HepG2 (cell line): Measurements from ENCODE around the gene RNF113A. TPM values are rescaled to one million over a fixed set of nuclear protein-coding genes. Genes with fewer than 3 reads are reported as not detected.

ENCODE experiments used
- ARNT2 ChIP-seq: sonication (generic); formaldehyde crosslinking; IDR thresholded peaks from 2 replicates; pipeline ENCODE4 v1.8.0; 2022; ENCODE audit warnings: mild to moderate bottlenecking, low read depth, missing genetic modification reagents, moderate library complexity
- ATAD3A ChIP-seq: sonication (generic); formaldehyde crosslinking; IDR thresholded peaks from 2 replicates; pipeline ENCODE4 v1.4.0; 2020; ENCODE audit warnings: missing genetic modification reagents
- DMAP1 ChIP-seq: IDR thresholded peaks from 2 replicates; pipeline ENCODE4 v1.6.1; 2016
- GABPB1 ChIP-seq: IDR thresholded peaks from 2 replicates; pipeline ENCODE4 v1.6.1; 2016; ENCODE audit warnings: mild to moderate bottlenecking, missing genetic modification reagents, moderate library complexity, missing compliant biosample characterization
- HIVEP1 ChIP-seq: sonication (generic); formaldehyde crosslinking; IDR thresholded peaks from 2 replicates; pipeline ENCODE4 v1.4.0; 2020; ENCODE audit warnings: mild to moderate bottlenecking, missing genetic modification reagents
- HNRNPLL ChIP-seq: fragments of 200-400 bp; formaldehyde crosslinking; IDR thresholded peaks from 2 replicates; pipeline ENCODE4 v1.6.1; 2017; ENCODE audit warnings: mild to moderate bottlenecking, low read depth, low read length; ENCODE audit not compliant: poor library complexity, severe bottlenecking
- PLRG1 ChIP-seq: fragments of 450-650 bp; conservative IDR thresholded peaks from 2 replicates; pipeline ENCODE4 v1.6.1; 2016
- POLR2G ChIP-seq: fragments of 200-400 bp; formaldehyde crosslinking; IDR thresholded peaks from 2 replicates; pipeline ENCODE4 v1.6.1; 2018; ENCODE audit warnings: mild to moderate bottlenecking, low read depth, low read length, moderate library complexity
- RCOR2 ChIP-seq: IDR thresholded peaks from 2 replicates; pipeline ENCODE4 v1.6.1; 2016; ENCODE audit warnings: missing biosample characterization, missing genetic modification reagents
- RFX3 ChIP-seq: IDR thresholded peaks from 2 replicates; pipeline ENCODE4 v1.6.1; 2016; ENCODE audit warnings: missing biosample characterization, missing genetic modification reagents
- SP2 ChIP-seq: sonication (generic); formaldehyde crosslinking; IDR thresholded peaks from 2 replicates; pipeline ENCODE4 v1.5.1; 2020; ENCODE audit warnings: mild to moderate bottlenecking, missing genetic modification reagents
- TARDBP ChIP-seq: sonication (generic); formaldehyde crosslinking; IDR thresholded peaks from 2 replicates; pipeline ENCODE4 v1.8.0; 2022; ENCODE audit warnings: mild to moderate bottlenecking, missing genetic modification reagents
- ZFX ChIP-seq: sonication (generic); formaldehyde crosslinking; IDR thresholded peaks from 2 replicates; pipeline ENCODE4 v1.4.0; 2020; ENCODE audit warnings: mild to moderate bottlenecking, low read depth, missing genetic modification reagents, moderate library complexity
- ZMAT3 ChIP-seq: sonication (generic); formaldehyde crosslinking; conservative IDR thresholded peaks from 2 replicates; pipeline ENCODE4 v1.7.0; 2021; ENCODE audit warnings: missing genetic modification reagents
- ZNF20 ChIP-seq: sonication (generic); formaldehyde crosslinking; IDR thresholded peaks from 2 replicates; pipeline ENCODE4 v1.4.0; 2020; ENCODE audit warnings: mild to moderate bottlenecking, moderate library complexity, missing genetic modification reagents
- ZNF382 ChIP-seq: sonication (generic); formaldehyde crosslinking; IDR thresholded peaks from 2 replicates; pipeline ENCODE4 v1.5.0; 2020; ENCODE audit warnings: missing genetic modification reagents, mild to moderate bottlenecking, borderline replicate concordance
- ZNF430 ChIP-seq: sonication (generic); formaldehyde crosslinking; IDR thresholded peaks from 2 replicates; pipeline ENCODE4 v1.9.0; 2021; ENCODE audit warnings: mild to moderate bottlenecking, missing genetic modification reagents
- ZNF432 ChIP-seq: sonication (generic); formaldehyde crosslinking; IDR thresholded peaks from 2 replicates; pipeline ENCODE4 v1.5.0; 2020; ENCODE audit warnings: missing genetic modification reagents, mild to moderate bottlenecking, borderline replicate concordance
- ZNF496 ChIP-seq: sonication (generic); formaldehyde crosslinking; IDR thresholded peaks from 2 replicates; pipeline ENCODE4 v1.8.1; 2023; ENCODE audit warnings: mild to moderate bottlenecking, moderate library complexity, missing genetic modification reagents; ENCODE audit not compliant: insufficient replicate concordance
- ZNF713 ChIP-seq: sonication (generic); formaldehyde crosslinking; IDR thresholded peaks from 2 replicates; pipeline ENCODE4 v1.4.0; 2020; ENCODE audit warnings: mild to moderate bottlenecking, missing genetic modification reagents
- ZNF790 ChIP-seq: sonication (generic); formaldehyde crosslinking; IDR thresholded peaks from 2 replicates; pipeline ENCODE4 v1.8.0; 2022; ENCODE audit warnings: missing genetic modification reagents, mild to moderate bottlenecking, borderline replicate concordance
- polyA plus RNA-seq, 8 experiments: library from polyadenylated mRNA; depleted of rRNA in 3 of 8; stranded (reverse) in 7 of 8; unstranded in 1 of 8; fragments of >200 nt; fragmentation: Illumina TruSeq in 4 of 8; extraction: Trizol in 4 of 8; gene quantifications; 2 replicates each; pipeline versions ENCODE4 v1.2.1 to v1.2.3, GENCODE V29; 2011 to 2016; ENCODE audit warnings: low read depth in 4 of 8, missing spikeins in 1 of 8, mixed read lengths in 1 of 8; ENCODE audit not compliant: insufficient read depth in 1 of 8
- total RNA-seq, 5 experiments: library from RNA; depleted of rRNA; stranded (reverse); fragments of >200 nt; fragmentation: Illumina TruSeq; extraction: Trizol; gene quantifications; 2 replicates each; pipeline ENCODE4 v1.2.3, GENCODE V29; 2016; ENCODE audit warnings: low read depth in 1 of 5
- TF ChIP-seq, protein P1 (sequence below): sonication (generic); formaldehyde crosslinking; IDR thresholded peaks from 2 replicates; pipeline ENCODE4 v1.8.0; 2022; ENCODE audit warnings: missing genetic modification reagents, mild to moderate bottlenecking, inconsistent platforms, borderline replicate concordance
- TF ChIP-seq, protein P2 (sequence below): sonication (generic); formaldehyde crosslinking; IDR thresholded peaks from 2 replicates; pipeline ENCODE4 v1.4.0; 2020; ENCODE audit warnings: missing genetic modification reagents
- TF ChIP-seq, protein P3 (sequence below): IDR thresholded peaks from 2 replicates; pipeline ENCODE4 v1.6.1; 2016; ENCODE audit warnings: missing genetic modification reagents, missing compliant biosample characterization

RNF113A gene
- total and polyA plus RNA-seq, 2 of the 13 experiments (the other 11 are each of a cell fraction or from before 2014, with no cell fraction given): 14.0 to 15.4 TPM

DNA sequence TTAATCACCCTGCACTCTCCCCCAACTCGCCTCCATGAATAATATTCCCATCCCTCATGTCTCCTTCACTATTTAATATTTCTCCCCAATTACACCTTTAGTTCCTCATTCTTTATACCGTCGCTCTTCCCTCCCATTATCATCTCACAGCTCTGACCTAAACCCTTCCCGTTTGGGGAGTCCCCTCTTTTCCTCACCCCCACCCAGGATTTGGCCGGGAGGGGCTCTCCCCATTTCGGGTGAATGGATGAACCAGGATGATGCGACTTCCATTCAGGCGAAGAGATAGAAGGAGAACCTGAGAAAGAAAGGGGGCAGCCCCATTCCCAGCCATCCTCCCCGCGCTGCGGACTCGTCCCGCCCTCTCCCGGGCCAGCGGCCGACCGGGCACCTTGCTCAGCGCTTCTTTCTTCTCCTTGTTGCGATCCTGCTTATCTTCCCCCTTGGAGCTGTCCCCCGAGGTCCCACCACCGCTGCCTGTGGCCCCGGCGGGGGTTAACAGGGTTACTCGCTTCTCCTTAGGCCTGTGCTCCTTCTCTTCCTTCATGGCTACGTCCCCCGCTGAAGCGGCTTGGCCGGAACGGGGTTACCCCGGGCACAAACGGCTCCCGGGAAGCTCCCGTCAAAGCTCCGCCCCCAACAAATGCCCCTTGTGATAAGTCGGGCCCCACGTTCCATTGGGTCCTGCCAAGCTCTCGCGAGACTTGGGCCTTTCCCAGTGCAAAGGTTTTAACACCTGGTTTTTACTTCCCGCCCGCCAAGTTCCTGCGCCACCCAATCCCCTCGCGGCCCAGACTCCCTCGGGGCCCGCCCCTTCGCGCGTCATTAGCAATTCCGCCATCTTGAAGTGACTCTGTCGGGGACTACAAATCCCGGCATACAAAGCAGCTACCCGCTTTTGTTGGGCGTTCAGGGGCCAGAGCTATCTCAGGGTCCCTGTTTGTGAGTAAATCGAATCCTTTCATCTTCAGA, 18.9 kb downstream of the RNF113A start, which contains the start of gene UPF3B (continued):
- TF ChIP-seq ZFX (CRISPR knock-in tag) (peak; percentile 87), ZNF790 (CRISPR knock-in tag) (no peak), ZNF496 (CRISPR knock-in tag) (no peak), ZMAT3 (CRISPR knock-in tag) (no peak), ATAD3A (CRISPR knock-in tag) (no peak), ZNF382 (CRISPR knock-in tag) (no peak), ZNF430 (CRISPR knock-in tag) (no peak), RCOR2 (no peak), POLR2G (peak; percentile 82), ARNT2 (CRISPR knock-in tag) (peak; percentile 78; the same call in 1 of the 2 replicates), ZNF20 (CRISPR knock-in tag) (no peak), SP2 (CRISPR knock-in tag) (peak; percentile 61), HIVEP1 (CRISPR knock-in tag) (peak; percentile 53; the same call in 1 of the 2 replicates), TARDBP (CRISPR knock-in tag) (peak; percentile 33), GABPB1 (peak; percentile 64), HNRNPLL (peak; percentile 43), PLRG1 (no peak), DMAP1 (no peak), ZNF713 (CRISPR knock-in tag) (no peak), RFX3 (CRISPR knock-in tag) (no peak), ZNF432 (no peak)
- TF ChIP-seq, protein P1, sequence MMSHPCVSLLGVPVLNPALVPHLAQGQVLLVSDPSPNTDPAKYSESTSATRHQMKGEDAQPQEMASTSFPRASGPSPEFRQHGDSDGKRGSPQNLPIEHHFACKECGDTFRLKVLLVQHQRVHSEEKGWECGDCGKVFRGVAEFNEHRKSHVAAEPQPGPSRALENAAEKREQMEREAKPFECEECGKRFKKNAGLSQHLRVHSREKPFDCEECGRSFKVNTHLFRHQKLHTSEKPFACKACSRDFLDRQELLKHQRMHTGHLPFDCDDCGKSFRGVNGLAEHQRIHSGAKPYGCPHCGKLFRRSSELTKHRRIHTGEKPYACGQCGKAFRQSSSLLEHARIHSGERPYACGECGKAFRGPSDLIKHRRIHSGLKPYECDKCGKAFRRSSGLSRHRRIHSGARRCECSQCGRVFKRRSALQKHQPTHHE (CRISPR knock-in tag): no peak
- TF ChIP-seq, protein P2, sequence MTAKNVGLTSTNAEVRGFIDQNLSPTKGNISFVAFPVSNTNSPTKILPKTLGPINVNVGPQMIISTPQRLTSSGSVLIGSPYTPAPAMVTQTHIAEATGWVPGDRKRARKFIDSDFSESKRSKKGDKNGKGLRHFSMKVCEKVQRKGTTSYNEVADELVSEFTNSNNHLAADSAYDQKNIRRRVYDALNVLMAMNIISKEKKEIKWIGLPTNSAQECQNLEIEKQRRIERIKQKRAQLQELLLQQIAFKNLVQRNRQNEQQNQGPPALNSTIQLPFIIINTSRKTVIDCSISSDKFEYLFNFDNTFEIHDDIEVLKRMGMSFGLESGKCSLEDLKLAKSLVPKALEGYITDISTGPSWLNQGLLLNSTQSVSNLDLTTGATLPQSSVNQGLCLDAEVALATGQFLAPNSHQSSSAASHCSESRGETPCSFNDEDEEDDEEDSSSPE (CRISPR knock-in tag): peak; percentile 87
- TF ChIP-seq, protein P3, sequence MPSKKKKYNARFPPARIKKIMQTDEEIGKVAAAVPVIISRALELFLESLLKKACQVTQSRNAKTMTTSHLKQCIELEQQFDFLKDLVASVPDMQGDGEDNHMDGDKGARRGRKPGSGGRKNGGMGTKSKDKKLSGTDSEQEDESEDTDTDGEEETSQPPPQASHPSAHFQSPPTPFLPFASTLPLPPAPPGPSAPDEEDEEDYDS: peak; percentile 45
